RWPE1 (cell line): ENCODE measurements around the gene GPC5.

Experiments used
- CTCF ChIA-PET: fragments of 350-600 bp; sonication (Branson Sonifier 250); formaldehyde crosslinking; extraction: SDS; loops from one replicate; lab custom pipeline; 2021; lab: Yijun Ruan, JAX
- POLR2A ChIA-PET: fragments of 400-600 bp; formaldehyde crosslinking; extraction: SDS; loops from one replicate; lab custom pipeline; 2020; ENCODE audit warnings: antibody characterized with exemption; ENCODE audit not compliant: low non-redundant PET; lab: Yijun Ruan, JAX
- DNase-seq: peaks from one replicate; pipeline ENCODE4 v3.0.0; 2012; ENCODE audit warnings: low spot score
- H3K27ac ChIP-seq: fragments of 450-650 bp; 2 replicates; pipeline ENCODE4 v1.5.1; 2017
- TF ChIP-seq, protein P1 (sequence below): fragments of 450-650 bp; conservative IDR thresholded peaks from 2 replicates; pipeline ENCODE4 v1.5.1; 2017; ENCODE audit warnings: low read depth, mild to moderate bottlenecking

Gene GPC5

DNA sequence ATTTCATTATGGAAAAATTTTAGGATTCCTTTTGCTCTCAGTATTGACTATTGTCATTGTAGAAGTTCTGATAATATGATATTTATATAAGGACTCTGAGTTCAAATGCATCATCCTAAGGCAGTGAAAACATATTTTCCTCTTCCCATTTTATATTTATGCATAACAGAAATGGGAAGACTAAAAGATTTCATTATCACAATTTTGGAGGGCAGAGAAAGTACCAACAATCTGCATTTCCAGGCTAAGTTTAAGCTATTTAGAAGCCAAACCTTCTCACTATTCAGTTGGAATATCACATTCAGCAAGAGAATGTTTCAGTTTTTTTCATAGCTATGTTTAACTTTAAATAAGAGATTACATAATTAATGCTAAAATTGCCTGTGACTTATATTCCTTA lies 1269.7 kb downstream of the GPC5 start:
- CTCF ChIA-PET, result interaction anchor here (0.7 kb wide), 1 partner anchor 26 kb away, joined by 3 read pairs; no protein-coding TSS in a partner anchor
- no peak for DNase-seq
- POLR2A ChIA-PET, result no interaction called here
- TF ChIP-seq, protein P1, sequence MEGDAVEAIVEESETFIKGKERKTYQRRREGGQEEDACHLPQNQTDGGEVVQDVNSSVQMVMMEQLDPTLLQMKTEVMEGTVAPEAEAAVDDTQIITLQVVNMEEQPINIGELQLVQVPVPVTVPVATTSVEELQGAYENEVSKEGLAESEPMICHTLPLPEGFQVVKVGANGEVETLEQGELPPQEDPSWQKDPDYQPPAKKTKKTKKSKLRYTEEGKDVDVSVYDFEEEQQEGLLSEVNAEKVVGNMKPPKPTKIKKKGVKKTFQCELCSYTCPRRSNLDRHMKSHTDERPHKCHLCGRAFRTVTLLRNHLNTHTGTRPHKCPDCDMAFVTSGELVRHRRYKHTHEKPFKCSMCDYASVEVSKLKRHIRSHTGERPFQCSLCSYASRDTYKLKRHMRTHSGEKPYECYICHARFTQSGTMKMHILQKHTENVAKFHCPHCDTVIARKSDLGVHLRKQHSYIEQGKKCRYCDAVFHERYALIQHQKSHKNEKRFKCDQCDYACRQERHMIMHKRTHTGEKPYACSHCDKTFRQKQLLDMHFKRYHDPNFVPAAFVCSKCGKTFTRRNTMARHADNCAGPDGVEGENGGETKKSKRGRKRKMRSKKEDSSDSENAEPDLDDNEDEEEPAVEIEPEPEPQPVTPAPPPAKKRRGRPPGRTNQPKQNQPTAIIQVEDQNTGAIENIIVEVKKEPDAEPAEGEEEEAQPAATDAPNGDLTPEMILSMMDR, result no peak
- no peak overlapping the region for H3K27ac ChIP-seq

DNA sequence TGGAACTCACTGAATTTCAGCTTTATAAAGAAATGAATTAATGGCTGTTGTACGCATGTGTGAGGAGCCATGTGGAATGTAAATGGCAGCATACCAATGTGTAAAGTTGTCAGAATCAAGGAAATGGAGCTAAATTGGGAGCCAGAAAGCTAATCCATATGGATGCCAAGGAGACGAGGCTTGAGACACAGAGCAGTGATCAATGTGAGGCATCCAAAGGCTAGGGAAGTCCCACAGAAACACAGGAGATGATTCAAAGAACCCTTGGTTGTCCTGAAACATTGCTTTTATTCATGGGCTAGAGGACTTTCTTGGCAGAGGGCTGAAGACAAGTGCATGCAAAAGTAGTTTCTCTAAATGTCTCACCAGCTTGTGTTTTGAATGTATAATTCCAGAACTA lies 1271.7 kb downstream of the GPC5 start:
- ChIA-PET CTCF (no interaction called here), POLR2A (no interaction called here)
- TF ChIP-seq, protein P1, result no peak
- DNase-seq, result no peak
- H3K27ac ChIP-seq, result no peak overlapping the region

DNA sequence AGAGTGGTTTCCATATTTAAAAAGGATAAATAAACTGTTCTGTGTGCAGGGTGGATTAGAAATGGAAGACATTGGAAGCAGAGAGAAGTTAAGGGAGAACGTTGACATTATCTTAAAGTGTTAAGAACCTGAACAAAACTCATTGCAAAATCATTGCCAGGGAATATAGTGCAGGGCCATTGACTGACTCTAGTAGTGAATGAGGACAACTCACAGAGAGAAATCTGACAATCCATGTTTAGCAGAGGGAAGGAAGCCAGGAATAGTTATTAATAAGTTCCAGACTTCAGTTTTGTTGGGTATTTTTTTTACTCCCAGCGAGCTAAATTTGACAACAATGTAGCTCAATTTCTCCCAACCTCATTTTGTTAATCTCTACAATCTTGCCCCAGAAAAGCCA lies 1273.4 kb downstream of the GPC5 start:
- ChIA-PET CTCF (no interaction called here), POLR2A (no interaction called here)
- TF ChIP-seq, protein P1, result no peak
- no peak overlapping the region for H3K27ac ChIP-seq
- no peak for DNase-seq

GRCh38 chr13:92676246-92676645 lies 1277.8 kb downstream of the GPC5 start:
- ChIA-PET POLR2A (no interaction called here), CTCF (interaction anchor here (0.7 kb wide), 1 partner anchor 1012 kb away, joined by 4 read pairs; no protein-coding TSS in a partner anchor)

GRCh38 chr13:92677571-92677970 lies 1279.2 kb downstream of the GPC5 start:
- H3K27ac ChIP-seq, result no peak overlapping the region
- POLR2A ChIA-PET, result no interaction called here
- DNase-seq, result no peak
- TF ChIP-seq, protein P1, result no peak
- CTCF ChIA-PET, result no interaction called here

More at GRCh38 chr13:92676246-92676645, 1277.8 kb downstream of the GPC5 start:
- TF ChIP-seq, protein P1, result no peak
- no peak overlapping the region for H3K27ac ChIP-seq
- DNase-seq, result no peak

DNA sequence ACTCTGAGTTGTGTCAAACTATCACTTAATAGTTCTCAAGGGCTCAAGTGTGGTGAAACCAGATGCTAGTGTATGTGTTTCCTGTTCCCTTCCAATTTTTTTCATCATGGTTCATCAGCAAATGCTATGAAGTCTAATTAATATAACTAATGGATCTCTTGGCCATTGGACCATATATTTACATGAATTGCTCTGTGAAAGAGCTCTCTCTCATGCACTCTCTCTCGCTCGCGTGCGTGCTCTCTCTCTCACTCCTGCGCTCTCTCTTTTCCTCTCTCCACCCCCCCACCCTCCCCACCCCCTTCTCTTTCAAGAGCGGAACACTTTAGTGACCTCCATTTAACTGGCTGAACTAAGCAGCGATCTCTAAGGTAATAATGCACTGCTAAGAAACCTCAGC lies 1281.2 kb downstream of the GPC5 start:
- no peak for DNase-seq
- no peak overlapping the region for H3K27ac ChIP-seq
- POLR2A ChIA-PET, result no interaction called here
- TF ChIP-seq, protein P1, result no peak
- CTCF ChIA-PET, result no interaction called here
